ENCODE results near the gene PIGR. TPM values are rescaled to one million over a fixed set of nuclear protein-coding genes. Genes with fewer than 3 reads are reported as not detected.
A peak's percentile ranks its signal among the peaks of the same experiment; 100 is the strongest.

PIGR gene
- polyA plus RNA-seq, 3 donors = 0.94 to 2.4 (median 1.2) TPM

- DNase-seq (ENCODE audit: low read depth in 3 of 3, low spot score in 2 of 3) = no peak
Observed at GRCh38 chr1:206913766-206914537, 32.3 kb downstream of the PIGR start.

GRCh38 chr1:206912445-206913095 is 33.7 kb downstream of the PIGR start:
- DNase-seq (ENCODE audit: low read depth in 3 of 3, low spot score in 2 of 3) = peak; percentile 61 to 64 (median 64)

- no peak for DNase-seq (ENCODE audit: low read depth in 3 of 3, low spot score in 2 of 3)
Observed at GRCh38 chr1:206911064-206911663, 35.1 kb downstream of the PIGR start.

GRCh38 chr1:206909883-206910318 is 36.4 kb downstream of the PIGR start:
- DNase-seq (ENCODE audit: low read depth in 3 of 3, low spot score in 2 of 3) = no peak

- peak in 1 of 3 donors; percentile 64 for DNase-seq (ENCODE audit: low read depth in 3 of 3, low spot score in 2 of 3)
Observed at GRCh38 chr1:206909161-206909882, 36.9 kb downstream of the PIGR start.

GRCh38 chr1:206908038-206908437 is 38.2 kb downstream of the PIGR start:
- no peak for DNase-seq (ENCODE audit: low read depth in 3 of 3, low spot score in 2 of 3)

GRCh38 chr1:206907304-206907991 is 38.8 kb downstream of the PIGR start:
- no peak for DNase-seq (ENCODE audit: low read depth in 3 of 3, low spot score in 2 of 3)

- DNase-seq (ENCODE audit: low read depth in 3 of 3, low spot score in 2 of 3) = no peak
Observed at GRCh38 chr1:206905295-206906164, 40.7 kb downstream of the PIGR start.

GRCh38 chr1:206904423-206905142 is 41.7 kb downstream of the PIGR start:
- no peak for DNase-seq (ENCODE audit: low read depth in 3 of 3, low spot score in 2 of 3)

GRCh38 chr1:206903687-206904086 is 42.6 kb downstream of the PIGR start:
- DNase-seq (ENCODE audit: low read depth in 3 of 3, low spot score in 2 of 3) = no peak

- DNase-seq (ENCODE audit: low read depth in 3 of 3, low spot score in 2 of 3) = no peak
Observed at GRCh38 chr1:206902702-206903101, 43.6 kb downstream of the PIGR start.

GRCh38 chr1:206901944-206902343 is 44.3 kb downstream of the PIGR start:
- no peak for DNase-seq (ENCODE audit: low read depth in 3 of 3, low spot score in 2 of 3)

GRCh38 chr1:206900149-206900548 is 46.1 kb downstream of the PIGR start:
- DNase-seq (ENCODE audit: low read depth in 3 of 3, low spot score in 2 of 3) = no peak

GRCh38 chr1:206899717-206900116 is 46.5 kb downstream of the PIGR start:
- DNase-seq (ENCODE audit: low read depth in 3 of 3, low spot score in 2 of 3) = no peak

GRCh38 chr1:206898915-206899431 is 47.3 kb downstream of the PIGR start:
- no peak for DNase-seq (ENCODE audit: low read depth in 3 of 3, low spot score in 2 of 3)

- no peak for DNase-seq (ENCODE audit: low read depth in 3 of 3, low spot score in 2 of 3)
Observed at GRCh38 chr1:206898089-206898914, 48.0 kb downstream of the PIGR start.

- DNase-seq (ENCODE audit: low read depth in 3 of 3, low spot score in 2 of 3) = no peak
Observed at GRCh38 chr1:206897175-206897574, 49.1 kb downstream of the PIGR start, which contains the start of gene IL24. IL24 (plus strand) TSS chr1:206897443; CDS start chr1:206897833, 390 bp downstream.

- DNase-seq (ENCODE audit: low read depth in 3 of 3, low spot score in 2 of 3) = no peak
Observed at GRCh38 chr1:206896261-206896660, 50.0 kb downstream of the PIGR start.

All from right renal cortex interstitium (tissue), 3 donors.